Endothelial cell of umbilical vein (primary cell): ENCODE measurements around the gene CBLB. TPM values are rescaled to one million over a fixed set of nuclear protein-coding genes. Genes with fewer than 3 reads are reported as not detected.

Experiments
- BruUV-seq: library from RNA; stranded (reverse); fragments of 400-500 nt; replicated peaks from 2 replicates; lab custom pipeline; 2021; lab: Mats Ljungman, UMichigan
- CTCF ChIA-PET: fragments of 300-600, 350-600 bp; sonication (Branson Sonifier 250); formaldehyde crosslinking; loops from one replicate; lab custom pipeline; 2021; ENCODE audit warnings: antibody characterized with exemption, inconsistent platforms; lab: Charles Lee
- POLR2A ChIA-PET: fragments of 300-600, 350-600 bp; sonication (Branson Sonifier 250); formaldehyde crosslinking; loops from one replicate; lab custom pipeline; 2021; ENCODE audit warnings: antibody characterized with exemption, inconsistent platforms; lab: Charles Lee
- DNase-seq: peaks from one replicate; pipeline ENCODE4 v3.0.0-alpha.2; 2011; ENCODE audit warnings: low read depth, low spot score
- FAIRE-seq: peaks from 2 replicates; lab custom pipeline; 2011; peaks lifted over from hg19 to GRCh38; lab: Jason Lieb, UNC
- H2AFZ ChIP-seq: 2 replicates; pipeline ENCODE4 v1.6.0; 2012; ENCODE audit warnings: low read depth, low read length, control low read depth, inconsistent platforms
- H3K27ac ChIP-seq: 2 replicates; pipeline ENCODE4 v1.5.1; 2011; ENCODE audit warnings: low read depth, mild to moderate bottlenecking, control low read depth, low read length, moderate library complexity; ENCODE audit not compliant: insufficient read depth
- H3K27me3 ChIP-seq, 2 experiments: 2 replicates each; pipeline versions ENCODE4 v1.6.0 to v1.6.1; 2011; ENCODE audit warnings: low read length in 2 of 2, mixed read lengths in 1 of 2; ENCODE audit not compliant: control insufficient read depth in 2 of 2, insufficient read depth in 2 of 2
- H3K36me3 ChIP-seq, 2 experiments: 2 replicates in 1 of 2; 3 replicates in 1 of 2; pipeline ENCODE4 v1.5.1; 2011; ENCODE audit warnings: low read length in 2 of 2, mild to moderate bottlenecking in 1 of 2, moderate library complexity in 1 of 2; ENCODE audit not compliant: control insufficient read depth in 2 of 2, insufficient read depth in 2 of 2; ENCODE audit errors: extremely low read depth in 1 of 2
- H3K4me1 ChIP-seq: 3 replicates; pipeline ENCODE4 v1.5.1; 2011; ENCODE audit warnings: mild to moderate bottlenecking, low read length; ENCODE audit not compliant: control insufficient read depth, insufficient read depth; ENCODE audit errors: extremely low read depth
- H3K4me2 ChIP-seq: 2 replicates; pipeline ENCODE4 v1.6.1; 2011; ENCODE audit warnings: low read length, control low read depth, mixed read lengths; ENCODE audit not compliant: insufficient read depth
- H3K4me3 ChIP-seq, 3 experiments: fragments of 200-600 bp in 1 of 3; sonication (generic), shearing (Covaris generic) in 1 of 3; replicated peaks in 1 of 3; 2 replicates each; pipeline ENCODE4 v1.5.1; 2011 to 2016; ENCODE audit warnings: control low read depth in 3 of 3, low read length in 3 of 3, mild to moderate bottlenecking in 2 of 3, inconsistent platforms in 1 of 3, low read depth in 1 of 3, moderate library complexity in 1 of 3; ENCODE audit not compliant: insufficient read depth in 1 of 3
- H3K79me2 ChIP-seq: 2 replicates; pipeline ENCODE4 v1.6.0; 2012; ENCODE audit warnings: low read length, inconsistent platforms; ENCODE audit not compliant: control insufficient read depth, insufficient read depth
- H3K9ac ChIP-seq: replicated peaks from 2 replicates; pipeline ENCODE3; 2011; ENCODE audit warnings: low read length, control low read depth; ENCODE audit not compliant: insufficient read depth; ENCODE audit errors: extremely low read depth
- H3K9me1 ChIP-seq: replicated peaks from 3 replicates; pipeline ENCODE4 v1.6.0; 2011; ENCODE audit warnings: mild to moderate bottlenecking, low read length; ENCODE audit not compliant: control insufficient read depth, insufficient read depth; ENCODE audit errors: extremely low read depth
- H3K9me3 ChIP-seq: replicated peaks from 2 replicates; pipeline ENCODE4 v1.5.1; 2012; ENCODE audit warnings: low read length, inconsistent platforms; ENCODE audit not compliant: control insufficient read depth, insufficient read depth
- H4K20me1 ChIP-seq: replicated peaks from 2 replicates; pipeline ENCODE3; 2011; ENCODE audit warnings: mild to moderate bottlenecking, low read length; ENCODE audit not compliant: control insufficient read depth, insufficient read depth; ENCODE audit errors: extremely low read depth
- EZH2 ChIP-seq: IDR thresholded peaks from 2 replicates; pipeline ENCODE4 v1.6.1; 2012; ENCODE audit warnings: borderline replicate concordance, low read depth, mild to moderate bottlenecking, moderate library complexity, low read length, inconsistent platforms; ENCODE audit not compliant: severe bottlenecking
- FOS ChIP-seq: IDR thresholded peaks from 2 replicates; pipeline ENCODE4 v1.6.1; 2011; ENCODE audit warnings: mild to moderate bottlenecking, low read length, moderate library complexity, borderline replicate concordance; ENCODE audit not compliant: insufficient read depth
- GATA2 ChIP-seq: IDR thresholded peaks from 2 replicates; pipeline ENCODE4 v1.7.0; 2011; ENCODE audit warnings: low read depth, mild to moderate bottlenecking, moderate library complexity, mixed read lengths, low read length; ENCODE audit not compliant: insufficient read length, insufficient read depth
- MYC ChIP-seq: IDR thresholded peaks from one replicate; pipeline ENCODE4 v1.6.1; 2011; ENCODE audit warnings: mild to moderate bottlenecking, low read depth, low read length
- POLR2AphosphoS5 ChIP-seq: IDR thresholded peaks from 2 replicates; pipeline ENCODE4 v1.6.1; 2012; ENCODE audit warnings: low read depth, mild to moderate bottlenecking, control low read depth, low read length, moderate library complexity; ENCODE audit not compliant: insufficient read depth
- dilution Hi-C: fragments of 300-500 bp; cut with MboI; formaldehyde crosslinking; loops from one replicate; pipeline ENCODE4 v1.15.0; 2019; ENCODE audit warnings: low sequenced_read_pairs; ENCODE audit not compliant: extremely low pct_ligation_motif_present
- intact Hi-C: fragments of 100-400 bp; cut with micrococcal nuclease; formaldehyde crosslinking; loops from one replicate; pipeline ENCODE4 v1.10.0; 2022
- polyA plus RNA-seq, 4 experiments: library from polyadenylated mRNA; depleted of rRNA in 3 of 4; stranded (reverse) in 3 of 4; unstranded in 1 of 4; fragments of >200 nt; gene quantifications; 2 replicates each; pipeline versions ENCODE4 v1.2.1 to v1.2.3, GENCODE V29; 2011 to 2012; ENCODE audit warnings: missing spikeins in 1 of 4
- total RNA-seq: library from RNA; stranded (reverse); gene quantifications from 2 replicates; pipeline ENCODE4 v1.2.3, GENCODE V29; 2021
- TF ChIP-seq, protein P1 (sequence below): IDR thresholded peaks from 2 replicates; pipeline ENCODE4 v1.6.1; 2011; ENCODE audit not compliant: insufficient read depth, insufficient read length
- TF ChIP-seq, protein P2 (sequence below), 2 donors: IDR thresholded peaks; 1 replicate in 1 of 2; 2 replicates in 1 of 2; pipeline ENCODE4 v1.5.1; 2011; ENCODE audit warnings: low read length in 2 of 2, mild to moderate bottlenecking in 2 of 2, moderate library complexity in 2 of 2, control low read depth in 1 of 2, inconsistent platforms in 1 of 2, low read depth in 1 of 2; ENCODE audit not compliant: insufficient read depth in 1 of 2; ENCODE audit errors: extremely low read depth in 1 of 2

CBLB gene
- total and polyA plus RNA-seq, 2 donors (not counting 3 experiments of a cell fraction or from before 2014, with no cell fraction given), result 17.8 to 39.6 TPM

DNA sequence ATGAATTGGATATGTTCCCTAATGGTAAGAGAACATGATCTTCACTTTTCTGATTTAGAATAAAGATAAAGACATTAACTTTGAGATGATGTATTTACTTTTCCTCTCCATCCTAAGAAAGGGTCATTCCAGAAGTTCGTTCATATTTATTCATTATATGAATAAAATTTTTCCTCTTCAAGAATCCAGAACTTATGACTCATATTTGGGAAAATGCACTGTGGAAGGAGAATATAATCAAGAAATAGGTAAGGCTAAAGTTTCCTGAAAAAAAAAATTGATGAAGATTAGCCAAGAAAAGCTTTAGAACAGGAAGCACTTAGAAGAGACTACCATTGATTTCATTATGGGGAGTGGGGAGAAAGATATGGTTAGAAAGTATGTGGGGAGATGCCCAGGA is 36.5 kb upstream of the CBLB start:
- Histone ChIP-seq H4K20me1 (no peaks in the 10 kb centered on the region), H3K9me3 (no peaks in the 10 kb centered on the region), H3K27ac (no peak overlapping the region), H3K79me2 (no peaks in the 10 kb centered on the region), H3K4me1 (peaks cover 10% of the 10 kb centered on the region), H3K36me3 (no peaks in the 10 kb centered on the region), H3K4me2 (peak overlapping the region; percentile 12), H3K27me3 (no peaks in the 10 kb centered on the region), H3K9me1 (no peaks in the 10 kb centered on the region), H2AFZ (no peak overlapping the region), H3K9ac (no peak overlapping the region), H3K4me3 (no peak overlapping the region)
- FAIRE-seq (no peak), DNase-seq (no peak)
- TF ChIP-seq EZH2 (no peak), FOS (peak; percentile 11)
- intact Hi-C loops (no loop called here), dilution Hi-C loops (no loop called here)
- ChIA-PET CTCF (no interaction called here), POLR2A (no interaction called here)
- BruUV-seq, result no TSS peak

DNA sequence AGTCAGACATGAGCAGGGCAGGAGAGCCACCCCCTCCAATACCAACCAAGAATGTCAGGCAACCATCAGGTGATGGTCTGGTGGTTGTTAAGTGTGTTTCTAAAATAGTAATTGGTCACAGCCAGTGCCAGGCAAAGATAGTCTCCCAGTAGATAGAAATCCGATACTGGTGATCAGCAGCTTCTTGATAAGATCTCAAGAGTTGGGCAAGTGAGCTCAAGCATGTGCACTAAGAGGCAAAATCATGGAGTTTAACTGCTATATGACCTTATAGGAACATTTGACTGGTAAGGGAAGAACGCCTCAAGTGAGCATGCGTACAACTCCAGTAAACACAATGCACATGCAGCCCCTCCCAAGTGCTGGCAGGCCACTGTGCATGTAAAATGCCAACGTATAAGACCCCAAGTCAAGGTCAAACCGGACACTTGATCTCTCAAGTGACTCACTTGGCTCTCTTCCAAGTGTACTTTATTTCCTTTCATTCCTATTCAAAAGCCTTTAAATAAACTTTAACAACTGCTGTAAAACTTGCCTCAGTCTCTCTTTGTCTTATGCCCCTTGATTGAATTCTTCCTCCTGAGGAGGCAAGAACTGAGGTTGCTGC is 36.0 kb upstream of the CBLB start:
- H3K9me3 ChIP-seq, result no peaks in the 10 kb centered on the region
- H3K27me3 ChIP-seq, result no peaks in the 10 kb centered on the region
- no peak overlapping the region for H2AFZ ChIP-seq
- TF ChIP-seq POLR2AphosphoS5 (no peak), GATA2 (peak; percentile 30), MYC (no peak), EZH2 (no peak)
- TF ChIP-seq, protein P1, sequence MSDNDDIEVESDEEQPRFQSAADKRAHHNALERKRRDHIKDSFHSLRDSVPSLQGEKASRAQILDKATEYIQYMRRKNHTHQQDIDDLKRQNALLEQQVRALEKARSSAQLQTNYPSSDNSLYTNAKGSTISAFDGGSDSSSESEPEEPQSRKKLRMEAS, result no peak
- TF ChIP-seq, protein P2, sequence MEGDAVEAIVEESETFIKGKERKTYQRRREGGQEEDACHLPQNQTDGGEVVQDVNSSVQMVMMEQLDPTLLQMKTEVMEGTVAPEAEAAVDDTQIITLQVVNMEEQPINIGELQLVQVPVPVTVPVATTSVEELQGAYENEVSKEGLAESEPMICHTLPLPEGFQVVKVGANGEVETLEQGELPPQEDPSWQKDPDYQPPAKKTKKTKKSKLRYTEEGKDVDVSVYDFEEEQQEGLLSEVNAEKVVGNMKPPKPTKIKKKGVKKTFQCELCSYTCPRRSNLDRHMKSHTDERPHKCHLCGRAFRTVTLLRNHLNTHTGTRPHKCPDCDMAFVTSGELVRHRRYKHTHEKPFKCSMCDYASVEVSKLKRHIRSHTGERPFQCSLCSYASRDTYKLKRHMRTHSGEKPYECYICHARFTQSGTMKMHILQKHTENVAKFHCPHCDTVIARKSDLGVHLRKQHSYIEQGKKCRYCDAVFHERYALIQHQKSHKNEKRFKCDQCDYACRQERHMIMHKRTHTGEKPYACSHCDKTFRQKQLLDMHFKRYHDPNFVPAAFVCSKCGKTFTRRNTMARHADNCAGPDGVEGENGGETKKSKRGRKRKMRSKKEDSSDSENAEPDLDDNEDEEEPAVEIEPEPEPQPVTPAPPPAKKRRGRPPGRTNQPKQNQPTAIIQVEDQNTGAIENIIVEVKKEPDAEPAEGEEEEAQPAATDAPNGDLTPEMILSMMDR (IDR thresholded peaks at IDR 0.05; ENCODE audit: extremely low read depth in 1 of 2, insufficient read depth in 1 of 2, low read depth in 1 of 2, low read length in 2 of 2), result no peak
- no peaks in the 10 kb centered on the region for H3K79me2 ChIP-seq
- intact Hi-C loops, result no loop called here
- peaks cover 10% of the 10 kb centered on the region for H3K4me1 ChIP-seq
- ChIA-PET CTCF (no interaction called here), POLR2A (no interaction called here)
- peak overlapping the region; percentile 12 for H3K4me2 ChIP-seq
- no peak overlapping the region for H3K4me3 ChIP-seq
- no peaks in the 10 kb centered on the region for H3K36me3 ChIP-seq
- FAIRE-seq, result peak; percentile 43
- peak; percentile 62 for DNase-seq
- no peaks in the 10 kb centered on the region for H3K9me1 ChIP-seq
- H4K20me1 ChIP-seq, result no peaks in the 10 kb centered on the region
- no TSS peak for BruUV-seq
- dilution Hi-C loops, result no loop called here
- no peak overlapping the region for H3K9ac ChIP-seq
- no peak overlapping the region for H3K27ac ChIP-seq
